ENCODE data around the gene DIPK1A.

The DIPK1A gene

DNA sequence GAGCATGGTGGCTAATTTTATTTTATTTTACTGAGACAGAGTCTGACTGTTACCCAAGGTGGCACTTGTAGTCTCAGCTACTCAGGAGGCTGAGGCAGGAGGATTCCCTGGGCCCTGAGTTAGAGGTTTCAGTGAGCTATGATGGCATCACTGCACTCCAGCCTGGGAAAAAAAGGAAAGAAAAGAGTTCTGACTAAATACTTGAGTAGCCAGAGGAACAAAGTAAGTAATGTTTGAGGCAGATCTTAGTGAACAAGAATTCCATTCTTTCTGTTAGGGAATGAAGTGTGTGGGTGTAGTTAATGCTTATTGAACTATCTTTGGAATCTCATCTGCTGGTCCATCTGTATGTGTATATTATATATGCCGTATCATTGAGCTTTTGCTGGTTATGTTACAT lies 163.3 kb downstream of the DIPK1A start:
- DNase-seq (ENCODE audit: low spot score): no peak

DNA sequence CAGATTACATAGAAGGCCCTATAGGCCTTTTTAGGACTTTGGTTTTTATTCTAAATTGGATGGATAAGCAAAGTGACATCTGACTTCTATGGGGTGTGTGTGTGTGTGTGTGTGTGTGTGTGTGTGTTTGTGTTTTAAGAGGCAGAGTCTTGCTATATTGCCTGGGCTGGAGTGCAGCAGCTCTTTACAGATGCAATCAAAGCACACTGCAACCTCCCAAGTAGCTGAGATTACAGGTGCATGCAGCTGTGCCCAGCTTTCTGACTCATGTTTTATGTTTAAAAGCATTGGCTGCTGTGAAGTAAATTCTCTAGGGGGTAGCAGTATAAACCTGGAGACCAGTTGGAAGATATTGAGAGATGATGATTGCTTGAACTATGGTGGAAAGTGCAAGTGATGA lies 164.0 kb downstream of the DIPK1A start:
- DNase-seq (ENCODE audit: low spot score): no peak

DNA sequence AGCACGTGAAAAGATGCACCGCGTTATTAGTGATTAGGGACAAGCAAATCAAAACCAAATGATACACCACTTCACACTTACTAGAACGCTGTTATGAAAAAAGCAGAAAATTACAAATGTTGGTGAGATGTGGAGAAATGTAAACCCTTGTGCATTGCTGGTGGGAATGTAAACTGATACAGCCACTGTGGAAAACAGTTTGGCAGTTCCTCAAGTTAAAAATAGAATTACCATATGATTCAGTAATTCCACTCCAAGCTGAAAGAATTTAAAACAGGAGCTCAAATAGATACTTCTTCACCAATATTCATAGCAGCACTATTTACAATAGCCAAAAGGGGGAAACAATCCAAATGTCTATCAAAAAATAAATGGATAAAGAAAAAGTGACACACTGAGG lies 166.1 kb downstream of the DIPK1A start:
- no peak for DNase-seq (ENCODE audit: low spot score)

DNA sequence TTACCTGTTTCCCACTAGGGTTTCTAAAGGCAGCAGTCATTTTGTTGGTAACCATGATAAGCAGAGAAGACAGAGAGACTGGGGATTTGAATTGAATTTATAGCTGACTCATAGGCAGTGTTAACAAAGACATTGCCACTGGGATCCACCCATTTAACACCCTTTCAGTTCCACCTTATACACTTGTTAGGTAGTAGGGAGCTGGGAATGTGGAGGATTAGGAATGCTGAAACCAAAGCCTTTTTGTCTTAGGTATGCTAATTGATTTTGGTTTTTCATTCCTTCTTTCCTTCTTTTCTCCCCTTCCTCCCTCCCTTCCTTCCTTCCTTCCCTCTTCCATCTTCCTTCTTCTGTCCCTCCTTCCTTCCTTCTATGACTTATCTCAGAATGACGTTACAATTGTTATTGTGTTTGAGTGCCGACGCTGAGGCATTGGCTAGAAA lies 168.9 kb downstream of the DIPK1A start:
- DNase-seq (ENCODE audit: low spot score): no peak
